CD4-positive, alpha-beta T cell treated with Interleukin-4 for 4 hours (primary cell): Measurements from ENCODE around the gene IL17RA.

Source experiments
- DNase-seq: peaks from one replicate; pipeline ENCODE4 v3.0.0-alpha.2; 2020

Gene IL17RA

GRCh38 chr22:17083811-17084441, 874 bp upstream of the IL17RA start:
- no peak for DNase-seq

GRCh38 chr22:17085277-17086181, 729 bp downstream of the IL17RA start:
- no peak for DNase-seq

- DNase-seq = no peak
Observed at GRCh38 chr22:17086296-17086695, 1.5 kb downstream of the IL17RA start.

GRCh38 chr22:17086788-17087497, 2.1 kb downstream of the IL17RA start:
- DNase-seq = no peak

GRCh38 chr22:17087498-17088131, 2.8 kb downstream of the IL17RA start:
- DNase-seq = peak; percentile 72

- no peak for DNase-seq
Observed at GRCh38 chr22:17090550-17090949, 5.8 kb downstream of the IL17RA start.

- no peak for DNase-seq
Observed at GRCh38 chr22:17091851-17092250, 7.1 kb downstream of the IL17RA start.

- no peak for DNase-seq
Observed at GRCh38 chr22:17093081-17093480, 8.3 kb downstream of the IL17RA start.

- no peak for DNase-seq
Observed at GRCh38 chr22:17095538-17095937, 10.7 kb downstream of the IL17RA start.

GRCh38 chr22:17096071-17096470, 11.3 kb downstream of the IL17RA start:
- DNase-seq = no peak

- DNase-seq = no peak
Observed at GRCh38 chr22:17097062-17097461, 12.3 kb downstream of the IL17RA start.

- DNase-seq = no peak
Observed at GRCh38 chr22:17097701-17098100, 12.9 kb downstream of the IL17RA start.

- peak; percentile 46 for DNase-seq
Observed at GRCh38 chr22:17098379-17098819, 13.6 kb downstream of the IL17RA start.

GRCh38 chr22:17100621-17101020, 15.8 kb downstream of the IL17RA start:
- DNase-seq = no peak

GRCh38 chr22:17101475-17102296, 16.9 kb downstream of the IL17RA start:
- DNase-seq = no peak

- no peak for DNase-seq
Observed at GRCh38 chr22:17102297-17102667, 17.5 kb downstream of the IL17RA start.

GRCh38 chr22:17103351-17103750, 18.6 kb downstream of the IL17RA start:
- no peak for DNase-seq

- DNase-seq = no peak
Observed at GRCh38 chr22:17104336-17104935, 19.6 kb downstream of the IL17RA start.

GRCh38 chr22:17105143-17106129, 20.6 kb downstream of the IL17RA start:
- no peak for DNase-seq

- no peak for DNase-seq
Observed at GRCh38 chr22:17106161-17106784, 21.5 kb downstream of the IL17RA start.
